GM21423 (cell line): ENCODE results near the gene SERPINB2.
"Not testable (repeated sequence)": the region's sequence is repeated elsewhere in the genome, so short reads cannot be mapped to it uniquely, and the experiment has no call there.

Experiments
- ATAC-seq: cut with Tn5 transposase; IDR thresholded peaks from one replicate; pipeline ENCODE4 v1.9.1; 2021; ENCODE audit warnings: mild to moderate bottlenecking, moderate library complexity; ENCODE audit not compliant: unreplicated experiment

SERPINB2 gene

DNA sequence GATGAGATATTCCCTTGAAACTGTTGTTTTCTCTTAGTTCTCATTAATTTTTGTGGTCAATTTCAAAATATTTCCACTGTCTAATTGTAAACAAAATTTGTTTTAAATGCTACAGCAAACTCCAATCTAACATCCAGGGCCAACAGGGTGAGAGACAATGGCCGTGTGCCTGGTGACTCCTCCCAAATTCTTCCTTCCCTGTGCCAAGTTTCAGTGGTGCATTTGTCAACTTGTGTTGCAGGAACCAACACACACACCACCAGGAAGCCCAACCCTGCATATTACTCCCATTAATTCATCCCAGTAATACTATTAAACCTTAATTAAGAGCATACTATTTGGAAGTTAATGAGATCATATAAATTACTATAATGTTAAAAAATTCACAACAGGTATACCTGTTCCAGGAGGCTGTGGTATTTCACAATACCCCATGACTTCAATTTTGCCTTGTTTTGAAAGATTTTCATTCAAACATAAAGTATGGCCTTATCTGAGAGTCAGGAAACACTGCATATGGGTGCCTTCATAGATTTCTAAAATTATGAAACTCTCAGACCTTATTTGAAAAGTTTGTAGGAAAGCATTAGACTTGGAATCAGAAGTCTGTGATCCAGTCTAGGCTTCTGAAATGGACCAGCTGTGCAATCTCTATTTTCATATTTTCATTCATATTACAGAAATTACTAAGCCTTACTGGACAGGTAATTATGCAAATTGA is 1.1 kb downstream of the SERPINB2 start:
- ATAC-seq: no peak

- no peak for ATAC-seq
Observed at GRCh38 chr18:63889626-63890025, 2.1 kb downstream of the SERPINB2 start.

- no peak for ATAC-seq
Observed at GRCh38 chr18:63890237-63890949, 2.9 kb downstream of the SERPINB2 start.

GRCh38 chr18:63890950-63891304 is 3.4 kb downstream of the SERPINB2 start:
- ATAC-seq: no peak

- ATAC-seq: no peak
Observed at GRCh38 chr18:63892566-63892965, 5.1 kb downstream of the SERPINB2 start.

GRCh38 chr18:63894106-63894772 is 6.7 kb downstream of the SERPINB2 start:
- ATAC-seq: no peak

DNA sequence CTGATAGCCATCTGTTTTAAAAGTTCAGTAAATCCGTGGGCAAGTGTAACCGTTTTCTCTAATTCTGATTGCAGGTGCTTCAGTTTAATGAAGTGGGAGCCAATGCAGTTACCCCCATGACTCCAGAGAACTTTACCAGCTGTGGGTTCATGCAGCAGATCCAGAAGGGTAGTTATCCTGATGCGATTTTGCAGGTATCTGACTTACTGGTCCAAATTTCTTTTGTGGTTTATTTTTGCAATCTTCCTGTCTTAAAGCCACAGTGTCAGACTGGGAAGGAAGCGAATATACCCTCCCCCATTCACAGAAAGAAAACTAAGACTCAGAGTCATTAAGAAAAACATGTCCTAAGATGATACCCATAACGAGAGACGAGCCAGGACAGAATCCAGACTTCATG is 7.7 kb downstream of the SERPINB2 start:
- ATAC-seq: no peak

- ATAC-seq: no peak
Observed at GRCh38 chr18:63897072-63897471, 9.6 kb downstream of the SERPINB2 start.

GRCh38 chr18:63899206-63899605 is 11.7 kb downstream of the SERPINB2 start:
- no peak for ATAC-seq

- no peak for ATAC-seq
Observed at GRCh38 chr18:63903851-63904570, 16.5 kb downstream of the SERPINB2 start.

DNA sequence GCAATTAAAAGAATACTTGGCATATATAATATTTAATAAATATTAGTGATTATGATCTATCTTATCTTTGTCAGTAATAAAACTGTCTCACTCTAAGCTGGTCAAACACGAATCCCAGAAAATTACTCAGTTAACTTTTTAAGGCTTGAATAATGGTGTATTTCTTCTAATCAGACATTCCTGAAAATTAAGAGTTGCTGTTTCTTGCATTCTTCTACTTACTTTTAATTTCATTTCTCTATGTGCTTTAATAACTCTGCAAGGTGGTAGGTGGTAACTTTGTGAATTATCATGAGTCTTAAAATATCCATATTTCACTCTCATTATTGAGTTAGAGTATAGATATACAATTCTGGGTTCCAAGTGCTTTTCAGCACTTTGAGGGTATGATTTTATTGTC is 17.2 kb downstream of the SERPINB2 start:
- ATAC-seq: no peak

- ATAC-seq: no peak
Observed at GRCh38 chr18:63905361-63905760, 17.9 kb downstream of the SERPINB2 start.

DNA sequence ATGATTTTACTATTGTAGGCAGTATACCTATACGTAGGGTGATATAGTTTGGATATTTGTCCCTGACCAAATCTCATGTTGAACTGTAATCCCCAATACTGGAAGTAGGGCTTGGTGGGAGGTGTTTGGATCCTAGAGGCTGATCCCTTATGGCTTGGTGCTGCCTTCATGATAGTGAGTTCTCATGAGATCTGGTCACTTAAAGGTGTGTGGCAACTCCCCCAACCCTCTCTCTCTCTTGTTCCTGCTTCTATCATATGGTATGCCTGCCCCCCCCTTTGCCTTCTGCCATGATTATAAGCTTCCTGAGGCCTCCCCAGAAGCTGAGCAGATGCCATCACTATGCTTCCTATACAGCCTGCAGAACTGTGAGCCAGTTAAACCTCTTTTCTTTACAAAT is 18.6 kb downstream of the SERPINB2 start:
- ATAC-seq: no peak

- peak; percentile 56 for ATAC-seq
Observed at GRCh38 chr18:63907664-63908063, 20.2 kb downstream of the SERPINB2 start, which contains the start of gene SERPINB10. TSS of gene SERPINB10 (plus strand) at chr18:63907958. CDS start at chr18:63915511, 7,553 bp downstream.

- ATAC-seq: no peak
Observed at GRCh38 chr18:63908858-63909257, 21.4 kb downstream of the SERPINB2 start.

GRCh38 chr18:63909870-63910269 is 22.4 kb downstream of the SERPINB2 start:
- ATAC-seq: no peak

GRCh38 chr18:63917817-63918216 is 30.3 kb downstream of the SERPINB2 start:
- no peak for ATAC-seq

- ATAC-seq: no peak
Observed at GRCh38 chr18:63922049-63922448, 34.5 kb downstream of the SERPINB2 start.

- ATAC-seq: no peak
Observed at GRCh38 chr18:63924551-63924950, 37.0 kb downstream of the SERPINB2 start.

GRCh38 chr18:63928331-63928730 is 40.8 kb downstream of the SERPINB2 start:
- ATAC-seq: no peak

DNA sequence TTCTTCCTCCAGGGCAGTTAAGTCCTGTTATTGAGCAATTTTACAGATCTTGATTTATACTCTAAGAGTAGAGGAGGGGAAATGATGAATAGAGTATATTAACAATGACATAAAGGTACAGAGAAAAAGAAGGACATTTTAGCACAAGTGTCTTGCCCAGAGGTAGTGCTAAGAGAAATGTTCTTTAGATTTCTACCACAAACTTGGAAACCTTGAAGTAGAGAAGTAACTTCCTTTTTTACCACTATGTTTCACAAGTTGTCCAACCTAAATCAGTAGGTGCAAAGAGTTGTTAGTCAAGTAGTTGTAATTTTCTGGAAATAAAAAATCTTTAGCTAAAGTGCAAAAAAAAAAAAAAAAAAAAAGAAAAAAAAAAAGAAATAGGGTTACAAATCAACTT is 41.9 kb downstream of the SERPINB2 start:
- not testable (repeated sequence) for ATAC-seq
